HG03175 (cell line): ENCODE results near the gene MYL12A.
A peak's percentile ranks its signal among the peaks of the same experiment; 100 is the strongest.
"Not testable (repeated sequence)": the region's sequence is repeated elsewhere in the genome, so short reads cannot be mapped to it uniquely, and the experiment has no call there.

Experiments
- ATAC-seq: cut with Tn5 transposase; IDR thresholded peaks from one replicate; pipeline ENCODE4 v1.9.1; 2021; ENCODE audit warnings: mild to moderate bottlenecking, moderate library complexity; ENCODE audit not compliant: unreplicated experiment

Gene MYL12A

GRCh38 chr18:3254725-3255124 lies 7.1 kb downstream of the MYL12A start:
- no peak for ATAC-seq

DNA sequence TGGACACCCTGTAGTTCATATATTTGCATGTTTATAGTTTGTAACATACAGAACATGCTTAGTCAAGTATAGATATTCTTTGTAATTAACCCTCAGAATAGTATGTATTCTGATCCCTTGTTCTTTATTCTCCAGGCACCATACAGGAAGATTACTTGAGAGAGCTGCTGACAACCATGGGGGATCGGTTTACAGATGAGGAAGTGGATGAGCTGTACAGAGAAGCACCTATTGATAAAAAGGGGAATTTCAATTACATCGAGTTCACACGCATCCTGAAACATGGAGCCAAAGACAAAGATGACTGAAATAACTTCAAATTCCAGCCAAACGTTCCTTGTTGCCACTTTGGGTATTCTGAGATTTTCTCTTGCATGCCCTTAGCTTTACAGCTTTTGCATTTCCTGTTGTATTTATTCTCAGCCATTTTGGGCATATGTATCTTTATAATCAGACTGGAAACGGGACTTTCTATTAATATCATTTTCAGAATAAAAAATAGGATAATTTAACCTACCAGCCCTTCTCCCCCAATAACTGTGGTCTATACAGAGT lies 8.1 kb downstream of the MYL12A start:
- no peak for ATAC-seq

DNA sequence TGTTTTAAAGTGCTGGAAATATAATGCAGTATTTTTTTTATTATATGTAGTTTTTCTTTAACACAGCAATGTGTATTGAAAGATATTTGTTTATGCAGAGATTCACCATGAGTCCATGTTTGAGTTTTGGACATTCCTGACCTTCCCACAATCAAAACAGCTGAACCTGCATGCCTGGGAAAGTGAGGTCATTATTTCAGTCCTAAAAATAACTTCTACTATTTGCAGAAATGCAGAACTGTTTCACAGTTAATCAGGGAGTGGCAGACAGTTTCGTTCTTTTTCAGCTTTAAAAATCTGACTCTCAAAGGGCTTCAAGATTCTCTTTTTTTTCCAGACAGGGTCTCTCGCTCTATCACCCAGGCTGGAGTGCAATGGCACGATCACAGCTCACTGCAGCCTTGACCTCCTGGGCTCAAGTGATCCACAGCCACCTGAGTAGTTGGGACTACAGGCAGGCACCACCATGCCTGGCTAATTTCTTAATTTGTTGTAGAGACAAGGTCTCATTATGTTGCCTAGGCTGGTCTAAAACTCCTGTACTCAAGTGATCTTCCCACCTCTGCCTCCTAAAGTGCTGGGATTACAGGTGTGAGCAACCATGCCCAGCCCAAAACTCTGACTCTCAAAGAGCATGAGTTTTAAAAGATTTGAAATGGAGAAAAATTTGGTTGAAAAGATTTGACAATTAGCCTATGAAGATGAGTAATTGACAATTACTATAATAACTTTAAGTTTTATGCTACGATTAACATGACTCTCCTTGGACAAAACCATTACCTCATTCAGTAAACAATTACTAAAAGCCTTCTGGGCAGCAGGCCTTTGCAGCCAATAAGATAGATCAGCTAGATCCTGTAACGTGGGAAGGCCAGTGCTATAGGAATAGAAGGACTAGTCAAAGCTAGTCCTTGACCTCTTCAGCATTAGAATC lies 9.4 kb downstream of the MYL12A start:
- no peak for ATAC-seq

DNA sequence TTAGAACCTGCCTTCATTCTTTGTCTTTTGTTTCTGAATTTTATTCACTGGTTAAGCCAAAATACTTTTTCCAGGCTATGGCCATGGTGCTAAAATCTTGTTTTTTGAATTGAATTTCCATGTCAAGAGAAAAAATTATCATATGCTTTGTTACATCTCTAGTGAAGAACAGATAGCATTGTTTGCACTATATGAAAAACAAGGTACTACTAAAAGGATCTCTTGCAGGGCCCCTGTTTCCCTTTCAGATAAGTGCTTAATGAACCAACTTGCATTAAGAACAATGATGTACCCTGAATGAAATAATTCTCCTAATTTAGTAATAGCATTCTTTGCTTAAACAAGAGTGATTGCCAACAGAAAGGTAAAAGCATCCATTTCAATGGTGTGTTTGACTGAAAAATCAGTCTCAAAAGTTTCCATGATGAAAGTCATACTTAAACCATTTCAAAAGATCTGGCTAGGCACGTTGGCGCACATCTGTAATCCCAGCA lies 10.1 kb downstream of the MYL12A start:
- no peak for ATAC-seq

DNA sequence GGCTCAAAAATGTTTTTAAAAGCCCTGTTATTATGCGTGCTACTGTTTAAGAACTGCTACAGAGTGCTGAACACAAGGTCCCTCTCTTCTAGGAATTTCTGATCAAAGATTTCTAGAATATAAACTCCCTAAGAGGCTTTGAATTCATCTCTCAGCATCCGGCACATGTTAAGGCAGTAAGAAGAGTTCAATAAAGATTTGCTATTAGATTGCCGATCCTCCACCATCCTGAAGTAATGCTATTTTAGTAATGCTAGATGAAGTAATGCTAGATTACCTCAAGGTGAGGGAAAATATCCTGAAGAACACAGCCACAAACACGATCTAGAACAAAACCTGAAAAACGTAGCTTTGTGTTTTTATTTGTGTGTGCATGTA lies 13.4 kb downstream of the MYL12A start:
- ATAC-seq, result no peak

GRCh38 chr18:3261373-3262233 lies 14.0 kb downstream of the MYL12A start, which contains the start of gene MYL12B:
TSS of gene MYL12B (plus strand) at chr18:3262133. CDS start at chr18:3272899, 10,766 bp downstream.
- peak; percentile 88 for ATAC-seq

DNA sequence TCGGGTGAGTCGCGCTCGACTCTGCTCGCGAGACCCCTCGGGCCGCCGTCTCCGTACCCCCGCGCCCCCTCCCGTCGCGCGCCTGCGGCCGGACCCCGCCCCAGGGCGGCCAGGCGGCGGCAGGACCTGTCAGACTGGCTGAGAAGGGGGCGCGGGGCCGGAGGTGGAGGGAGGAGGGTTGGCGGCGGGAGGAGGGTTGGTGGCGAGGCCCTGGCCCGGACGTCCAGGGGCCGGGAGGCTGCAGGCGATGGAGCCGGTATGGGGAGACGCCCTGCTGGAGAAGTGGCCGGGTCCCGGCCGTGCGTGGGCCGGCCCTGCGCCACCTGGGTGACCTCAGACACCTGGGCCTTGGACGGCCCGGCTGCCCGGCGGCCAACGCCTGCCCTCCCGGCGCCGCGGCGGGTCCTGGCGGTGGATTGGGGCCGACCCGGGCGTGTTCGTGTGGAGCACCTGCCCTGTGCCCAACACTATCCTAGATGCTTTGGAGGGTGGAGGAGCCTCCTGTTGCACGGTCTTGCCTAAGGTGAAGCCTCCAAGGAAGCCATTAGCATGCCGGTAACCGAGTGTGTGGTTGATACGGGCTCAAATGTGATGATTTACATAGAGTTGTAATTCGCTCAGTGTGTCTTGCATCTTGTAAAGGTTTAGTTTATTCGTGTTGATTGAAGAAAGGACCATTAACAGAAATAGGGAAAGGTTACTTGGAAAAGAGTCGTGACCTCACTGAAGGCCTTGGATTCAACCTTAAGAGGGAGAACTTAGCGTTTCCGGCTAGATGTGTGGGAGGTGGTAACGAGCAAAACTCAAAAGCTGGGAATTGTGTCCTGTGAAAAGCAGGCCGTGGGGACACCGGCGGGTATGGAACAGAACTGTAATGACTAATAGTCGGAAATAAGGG lies 14.9 kb downstream of the MYL12A start:
- ATAC-seq, result peak; percentile 37

- ATAC-seq, result no peak
Observed at GRCh38 chr18:3263132-3263700, 15.6 kb downstream of the MYL12A start.

- no peak for ATAC-seq
Observed at GRCh38 chr18:3264362-3264761, 16.8 kb downstream of the MYL12A start.

GRCh38 chr18:3265564-3266033 lies 18.0 kb downstream of the MYL12A start:
- no peak for ATAC-seq

GRCh38 chr18:3266062-3266608 lies 18.5 kb downstream of the MYL12A start:
- no peak for ATAC-seq

DNA sequence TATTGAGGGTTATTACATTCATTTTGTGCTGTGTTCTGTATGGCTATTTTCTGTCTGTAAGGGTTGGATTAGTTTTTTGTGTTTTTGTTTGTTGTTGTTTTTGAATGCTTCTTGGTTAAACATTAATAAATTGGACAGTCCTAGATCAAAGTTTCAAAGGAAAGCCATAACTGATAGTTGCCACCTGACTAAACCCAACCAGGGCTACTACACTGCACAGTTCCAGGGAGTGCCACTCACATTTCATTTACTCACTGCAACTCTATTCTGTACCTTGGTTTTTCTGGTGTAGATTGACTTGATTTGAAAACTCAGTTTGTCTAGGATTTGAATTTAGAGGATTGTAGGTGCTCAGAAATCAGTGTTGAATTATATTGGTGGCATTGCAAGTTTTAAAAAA lies 20.7 kb downstream of the MYL12A start:
- ATAC-seq, result no peak

DNA sequence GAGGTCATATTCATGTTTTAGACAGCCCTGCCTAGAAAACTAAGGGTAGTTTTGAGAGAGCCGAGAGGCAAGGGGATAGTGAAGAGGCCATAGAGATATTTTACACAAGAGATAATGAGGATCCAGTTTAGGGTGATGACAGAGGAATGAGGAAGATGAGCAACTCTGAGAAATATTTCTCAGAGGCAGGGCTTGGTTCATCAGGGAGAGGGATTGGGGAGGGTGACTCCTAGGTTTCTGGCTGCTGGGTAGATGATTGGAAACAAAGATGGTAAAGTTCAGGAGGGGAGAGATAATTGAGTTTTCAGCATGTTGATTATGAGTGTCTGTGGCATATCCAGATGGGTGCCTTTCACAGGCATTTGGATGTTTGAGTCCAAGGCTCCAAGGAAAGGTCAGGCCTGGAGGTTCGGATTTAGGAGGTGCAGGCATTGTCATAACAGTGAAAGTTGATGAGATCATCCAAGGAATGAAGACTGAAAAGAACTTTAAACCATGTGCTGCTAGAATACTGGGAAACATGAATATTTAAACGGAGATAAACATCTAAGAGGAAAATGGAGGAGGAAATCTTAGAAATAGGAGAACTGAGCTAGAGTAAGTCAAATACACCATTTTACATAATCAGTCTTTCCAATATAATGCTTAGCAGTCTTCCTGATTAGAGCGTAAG lies 21.8 kb downstream of the MYL12A start:
- ATAC-seq, result no peak

DNA sequence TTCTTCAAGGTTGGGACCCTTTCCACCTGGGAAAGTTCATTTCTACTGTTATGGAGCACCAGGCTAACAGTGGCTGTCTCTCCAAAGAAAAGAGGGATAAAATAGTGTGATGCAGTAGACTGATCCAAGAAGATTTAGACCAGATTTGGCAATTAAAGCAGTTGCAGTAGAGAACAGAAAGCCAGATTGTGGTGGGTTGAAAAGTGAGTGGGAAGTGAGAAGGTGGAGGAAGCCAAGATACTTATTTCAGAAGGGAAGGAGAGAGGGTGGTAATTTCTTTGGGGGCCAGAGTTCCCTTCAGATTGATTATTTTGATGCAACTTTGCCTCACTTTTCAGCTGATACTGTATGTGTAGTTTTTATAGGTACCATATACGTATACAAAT lies 22.3 kb downstream of the MYL12A start:
- ATAC-seq, result no peak

- ATAC-seq, result no peak
Observed at GRCh38 chr18:3273042-3273441, 25.4 kb downstream of the MYL12A start.

DNA sequence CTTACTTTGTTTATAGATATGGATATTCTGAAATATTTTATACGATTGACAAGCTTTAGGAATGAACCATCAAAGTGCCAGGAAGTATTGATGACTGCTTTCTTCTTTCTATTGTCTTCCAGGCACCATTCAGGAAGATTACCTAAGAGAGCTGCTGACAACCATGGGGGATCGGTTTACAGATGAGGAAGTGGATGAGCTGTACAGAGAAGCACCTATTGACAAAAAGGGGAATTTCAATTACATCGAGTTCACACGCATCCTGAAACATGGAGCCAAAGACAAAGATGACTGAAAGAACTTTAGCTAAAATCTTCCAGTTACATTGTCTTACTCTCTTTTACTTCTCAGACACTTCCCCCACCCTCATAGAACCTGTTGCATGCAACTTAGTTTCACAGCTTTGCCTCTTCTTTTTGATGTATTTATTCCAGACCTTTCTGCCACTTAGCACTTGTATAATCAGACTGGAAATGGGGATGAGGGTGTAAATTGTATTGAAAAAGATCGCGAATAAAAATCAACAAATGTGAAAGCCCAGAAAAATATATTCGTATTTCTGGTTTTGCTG lies 30.1 kb downstream of the MYL12A start:
- not testable (repeated sequence) for ATAC-seq

- peak; percentile 86 for ATAC-seq
Observed at GRCh38 chr18:3279201-3280185, 31.9 kb downstream of the MYL12A start.
